Activated CD4-positive, CD25-positive, alpha-beta regulatory T cell treated with anti-CD3 and anti-CD28 coated beads, Interleukin-2, amount 50 U/mL, for 24 hours (primary cell): ENCODE results near the gene UBASH3B.
"Not testable (repeated sequence)": the region's sequence is repeated elsewhere in the genome, so short reads cannot be mapped to it uniquely, and the experiment has no call there.

ENCODE experiments used
- ATAC-seq, 2 donors: fragments of 150-1000 bp; cut with Tn5 transposase; one replicate each; pipeline ENCODE4 v1.10.0; 2021; ENCODE audit warnings: mild to moderate bottlenecking in 1 of 2, moderate library complexity in 1 of 2

Gene UBASH3B, protein sequence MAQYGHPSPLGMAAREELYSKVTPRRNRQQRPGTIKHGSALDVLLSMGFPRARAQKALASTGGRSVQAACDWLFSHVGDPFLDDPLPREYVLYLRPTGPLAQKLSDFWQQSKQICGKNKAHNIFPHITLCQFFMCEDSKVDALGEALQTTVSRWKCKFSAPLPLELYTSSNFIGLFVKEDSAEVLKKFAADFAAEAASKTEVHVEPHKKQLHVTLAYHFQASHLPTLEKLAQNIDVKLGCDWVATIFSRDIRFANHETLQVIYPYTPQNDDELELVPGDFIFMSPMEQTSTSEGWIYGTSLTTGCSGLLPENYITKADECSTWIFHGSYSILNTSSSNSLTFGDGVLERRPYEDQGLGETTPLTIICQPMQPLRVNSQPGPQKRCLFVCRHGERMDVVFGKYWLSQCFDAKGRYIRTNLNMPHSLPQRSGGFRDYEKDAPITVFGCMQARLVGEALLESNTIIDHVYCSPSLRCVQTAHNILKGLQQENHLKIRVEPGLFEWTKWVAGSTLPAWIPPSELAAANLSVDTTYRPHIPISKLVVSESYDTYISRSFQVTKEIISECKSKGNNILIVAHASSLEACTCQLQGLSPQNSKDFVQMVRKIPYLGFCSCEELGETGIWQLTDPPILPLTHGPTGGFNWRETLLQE

DNA sequence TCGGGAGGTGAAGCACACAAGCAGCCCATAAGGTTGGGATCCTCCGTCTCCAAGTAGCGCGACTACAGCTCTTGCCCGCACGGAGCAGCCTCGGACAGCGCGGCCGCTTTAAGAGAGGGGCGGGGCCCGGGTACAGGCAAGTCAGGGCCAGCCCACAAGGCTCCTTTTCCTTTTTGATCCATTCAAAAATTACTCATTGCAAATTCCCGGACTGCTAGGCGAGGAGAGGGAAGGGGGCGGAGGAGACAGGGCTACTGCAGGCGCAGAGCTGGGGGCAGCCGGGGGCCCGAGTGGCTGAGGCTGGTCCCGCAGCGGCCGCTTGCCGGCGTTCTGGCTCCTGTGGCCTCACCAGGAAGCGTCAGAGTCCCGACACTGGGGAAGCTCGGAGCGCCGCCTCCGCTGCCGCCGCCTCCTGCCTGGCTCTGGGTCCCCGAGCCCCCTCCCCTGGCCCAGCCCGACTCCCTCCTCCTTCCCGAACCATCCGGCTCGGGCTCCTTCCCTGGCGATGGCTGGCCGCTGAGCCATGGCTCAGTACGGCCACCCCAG lies at the start of gene UBASH3B:
Gene UBASH3B, plus strand, starts transcription at position 196 of the 546 bp plus-strand sequence. Its CDS starts 328 bp downstream, at position 524.
- peak; percentile 77 to 79 for ATAC-seq

DNA sequence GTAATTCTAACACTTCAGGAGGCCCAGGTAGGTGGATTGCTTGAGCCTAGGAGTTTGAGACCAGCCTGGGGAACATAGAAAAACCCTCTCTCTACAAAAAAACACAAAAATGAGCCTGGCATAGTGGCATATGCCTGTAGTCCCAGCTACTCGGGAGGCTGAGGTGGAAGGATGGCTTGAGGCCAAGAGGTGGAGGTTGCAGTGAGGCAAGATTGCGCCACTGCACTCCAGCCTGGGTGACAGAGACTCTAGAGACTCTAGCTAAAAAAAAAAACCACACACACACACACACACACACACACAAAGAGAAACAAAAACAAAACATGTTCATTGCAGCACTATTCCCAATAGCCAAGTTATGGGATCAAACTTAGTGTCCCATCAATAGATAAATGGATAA lies 48.4 kb upstream of the UBASH3B start:
- not testable (repeated sequence) for ATAC-seq

DNA sequence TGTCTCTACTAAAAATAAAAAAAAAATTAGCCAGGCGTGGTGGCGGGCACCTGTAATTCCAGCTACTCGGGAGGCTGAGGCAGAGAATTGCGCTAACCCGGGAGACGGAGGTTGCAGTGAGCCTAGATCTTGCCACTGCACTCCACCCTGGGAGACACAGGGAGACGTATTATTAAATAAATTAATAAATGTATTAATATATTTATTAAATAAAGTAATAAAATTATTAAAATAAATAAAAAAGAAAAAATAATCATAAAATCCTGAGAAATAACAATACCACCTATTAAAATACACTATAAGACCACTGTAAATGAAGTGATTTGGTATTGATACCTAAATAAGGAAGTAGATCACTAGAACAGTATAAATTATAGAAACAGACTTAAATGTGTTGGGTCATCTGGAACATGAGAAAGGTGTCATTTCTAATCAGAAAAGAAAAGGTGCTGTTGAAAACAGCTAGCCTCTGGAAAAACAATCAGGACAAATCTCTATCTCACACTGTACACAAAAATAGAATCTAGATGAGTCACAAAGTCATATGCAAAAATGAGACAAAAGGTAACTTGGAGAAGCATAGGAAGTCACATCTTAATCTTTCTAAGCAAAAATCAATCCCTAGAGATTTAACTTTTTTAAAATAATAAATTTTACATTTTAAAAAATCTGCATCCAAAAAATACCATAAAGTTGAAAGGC lies 43.2 kb upstream of the UBASH3B start:
- no peak for ATAC-seq

DNA sequence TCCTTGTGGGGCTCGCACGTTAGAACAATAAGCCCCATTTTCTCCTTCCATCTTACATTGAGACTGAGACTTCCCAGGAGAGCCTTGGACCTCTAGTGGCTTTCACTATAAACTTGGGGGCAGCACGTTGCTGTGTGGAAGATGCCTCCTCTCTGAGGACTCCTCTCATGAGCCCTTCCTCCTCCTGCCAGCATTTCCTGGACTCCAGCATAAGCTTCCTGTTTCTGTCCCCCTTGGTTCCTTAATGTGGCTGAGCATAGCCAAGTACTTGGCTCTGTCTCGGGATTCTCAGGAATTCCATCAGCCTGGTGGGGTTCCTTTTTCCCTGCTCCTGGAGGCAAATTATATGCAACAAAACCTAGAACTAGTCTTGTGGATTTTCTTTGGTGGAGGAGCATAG lies 38.8 kb upstream of the UBASH3B start:
- ATAC-seq, result no peak

DNA sequence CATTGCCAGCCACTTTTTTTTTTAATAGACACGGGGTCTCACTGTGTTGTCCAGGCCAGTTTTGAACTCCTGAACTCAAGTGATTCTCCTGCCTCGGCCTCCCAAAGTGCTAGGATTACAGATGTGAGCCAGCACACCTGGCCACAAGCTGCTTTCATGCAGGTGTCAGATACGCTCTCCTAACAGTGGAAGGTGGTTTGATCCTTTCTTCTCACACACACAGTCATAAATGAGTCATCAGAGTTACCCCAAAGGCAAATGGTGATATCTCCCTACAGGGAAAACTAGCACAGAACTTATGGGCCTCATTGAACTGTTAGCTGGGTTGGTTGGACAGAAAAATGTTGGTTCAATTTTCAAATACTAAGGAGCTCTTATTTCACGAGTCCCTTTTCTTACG lies 38.2 kb upstream of the UBASH3B start:
- ATAC-seq, result no peak

DNA sequence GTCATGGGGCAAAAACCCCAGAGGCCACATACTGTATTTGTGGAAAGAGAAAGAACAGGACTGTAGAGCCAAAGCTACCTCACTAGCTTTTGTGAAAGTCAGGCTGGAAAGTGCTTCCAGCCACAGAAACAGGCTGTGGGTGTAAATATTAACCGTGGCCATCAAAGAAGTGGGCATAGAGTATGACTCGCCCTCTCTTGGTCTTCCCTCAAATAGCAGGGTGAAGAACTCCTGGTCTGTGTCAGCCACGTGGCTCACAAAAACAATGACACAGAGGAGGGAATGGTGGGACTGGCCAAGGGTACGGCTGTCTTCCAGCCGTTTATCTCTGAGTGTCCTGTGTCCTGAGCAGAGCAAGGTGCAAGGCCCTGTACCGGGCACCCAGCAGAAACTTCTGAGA lies 37.6 kb upstream of the UBASH3B start:
- ATAC-seq, result no peak

DNA sequence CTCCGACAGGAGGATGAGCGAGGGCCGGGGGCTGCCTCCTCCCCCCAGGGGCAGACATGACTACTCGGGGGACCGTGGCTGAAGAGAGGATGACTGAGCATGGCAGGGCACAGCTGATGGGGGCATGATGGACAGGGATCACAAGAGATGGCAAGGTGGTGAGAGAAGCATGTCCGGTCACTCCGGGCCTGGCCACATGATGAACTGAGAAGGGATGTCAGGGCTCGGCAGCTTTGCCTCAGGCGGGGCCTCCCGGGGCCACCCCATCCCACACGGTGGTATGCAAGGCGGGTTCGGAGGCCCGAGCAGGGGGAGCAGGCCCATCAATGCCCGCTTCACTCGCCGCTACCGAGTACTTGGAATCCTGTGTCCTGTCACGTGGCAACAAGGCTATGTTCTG lies 36.6 kb upstream of the UBASH3B start:
- ATAC-seq, result no peak

DNA sequence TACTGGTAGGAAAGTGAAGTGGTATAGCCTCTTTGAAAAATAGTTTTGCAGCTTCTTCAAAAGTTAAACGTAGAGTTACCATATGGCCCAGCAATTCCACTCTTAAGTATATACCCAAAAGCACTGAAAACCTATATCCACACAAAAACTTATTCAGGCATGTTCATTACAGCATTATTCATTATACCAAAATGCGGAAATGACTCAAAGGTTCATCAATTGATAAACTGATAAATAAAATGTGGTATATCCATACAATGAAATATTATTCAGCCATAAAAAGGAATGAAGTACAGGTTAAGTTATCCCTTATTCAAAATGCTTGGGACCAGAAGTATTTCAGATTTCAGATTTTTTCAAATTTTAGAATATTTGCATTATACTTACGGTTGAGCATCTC lies 35.8 kb upstream of the UBASH3B start:
- no peak for ATAC-seq

DNA sequence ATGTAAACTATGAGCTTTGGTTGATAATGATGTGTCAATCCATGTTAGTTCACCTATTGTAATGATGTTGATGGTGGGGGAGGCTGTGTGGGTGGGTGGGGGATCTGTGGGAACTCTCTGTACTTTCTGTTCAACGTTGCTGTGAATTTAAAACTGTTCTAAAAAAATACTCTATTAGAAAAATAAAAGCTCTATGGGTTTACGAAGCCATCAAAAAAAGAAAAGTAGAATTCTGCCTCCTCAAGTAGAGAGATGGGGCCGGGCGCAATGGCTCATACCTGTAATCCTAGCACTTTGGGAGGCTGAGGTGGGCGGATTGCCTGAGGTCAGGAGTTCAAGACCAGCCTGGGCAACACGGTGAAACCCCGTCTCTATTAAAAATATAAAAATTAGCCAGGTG lies 30.0 kb upstream of the UBASH3B start:
- ATAC-seq, result not testable (repeated sequence)

DNA sequence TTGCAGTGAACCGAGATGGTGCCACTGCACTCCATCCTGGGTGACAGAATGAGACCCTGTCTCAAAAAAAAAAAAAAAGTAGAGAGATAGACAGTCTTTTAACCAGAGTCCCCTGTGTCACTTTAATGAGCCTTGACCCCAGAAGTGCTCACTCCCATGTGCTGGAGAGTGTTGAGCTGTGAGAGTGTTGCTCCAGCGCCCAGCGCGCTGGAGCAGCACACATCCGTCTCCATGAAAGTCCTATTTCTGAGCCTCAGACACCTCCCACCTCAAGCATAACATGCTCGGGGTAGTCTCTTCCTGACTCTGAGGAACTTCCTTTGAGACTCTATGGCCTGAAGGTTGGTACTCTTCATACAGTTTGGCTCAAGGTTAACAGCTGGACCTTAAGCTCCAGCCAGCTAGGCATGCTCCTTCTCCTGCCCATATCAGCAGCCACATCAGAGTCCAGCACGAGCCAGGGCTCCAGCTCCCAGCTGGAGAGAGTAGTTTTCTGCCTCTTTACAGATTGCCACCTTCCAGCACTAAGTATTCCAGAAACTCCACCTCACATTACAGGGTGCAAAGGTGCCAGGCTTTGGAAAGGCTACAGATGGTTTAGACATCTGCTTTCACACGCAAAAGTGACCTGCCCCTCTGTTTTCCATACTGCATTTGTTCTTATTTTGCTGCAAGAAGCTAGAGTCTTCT lies 29.4 kb upstream of the UBASH3B start:
- ATAC-seq, result no peak

DNA sequence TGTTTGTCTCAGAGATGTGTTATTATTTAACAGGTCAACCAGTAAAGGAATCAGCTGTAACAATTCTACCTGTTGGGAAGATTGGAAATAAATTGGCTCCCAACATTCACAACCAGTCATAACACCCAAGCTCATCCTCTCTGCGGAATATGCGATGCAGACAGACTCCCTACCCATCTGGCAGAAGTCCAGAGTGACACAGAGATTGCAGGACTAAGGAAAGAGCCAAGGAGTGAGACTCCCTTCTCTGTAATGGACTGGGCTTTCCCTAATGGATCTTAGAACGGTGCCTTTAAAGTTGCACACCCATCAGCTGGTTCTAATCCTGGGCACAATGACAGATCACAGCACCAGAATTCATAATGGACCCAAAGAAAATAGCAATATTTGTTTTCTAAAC lies 27.8 kb upstream of the UBASH3B start:
- ATAC-seq, result no peak

DNA sequence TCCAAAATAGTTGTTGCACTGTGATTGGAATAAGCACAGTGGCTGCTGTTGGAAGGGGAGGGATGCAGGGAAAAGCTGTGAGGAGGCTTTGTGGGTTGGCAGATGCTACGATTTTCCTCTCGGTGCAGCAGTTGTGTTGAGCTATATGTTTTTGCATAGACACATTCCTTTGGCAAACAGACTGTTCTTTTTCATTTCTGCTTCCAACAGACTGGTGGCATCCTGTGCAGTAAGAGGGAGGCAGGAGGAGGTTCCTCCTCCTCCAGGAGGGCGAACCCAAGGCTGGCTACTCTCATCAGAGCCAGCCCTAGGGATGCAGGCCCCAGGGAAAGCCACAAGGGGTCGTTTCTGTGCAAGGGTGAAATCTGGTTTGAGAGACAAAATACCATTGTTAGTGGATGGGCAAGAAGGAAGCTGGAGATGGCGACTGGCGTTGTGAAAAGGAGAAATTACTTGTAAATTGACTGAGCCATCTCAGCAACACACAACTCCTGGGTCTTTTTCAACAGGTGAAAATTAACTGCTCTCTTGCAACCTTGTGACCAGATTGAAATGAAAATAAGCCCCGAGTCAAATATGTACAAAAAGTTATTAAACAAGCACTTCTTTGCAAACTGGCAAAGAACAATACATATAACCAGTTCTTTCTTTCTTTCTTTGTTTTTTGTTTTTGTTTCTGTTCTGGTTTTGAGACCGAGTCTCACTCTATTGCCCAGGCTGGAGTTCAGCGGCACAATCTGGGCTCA lies 26.5 kb upstream of the UBASH3B start:
- ATAC-seq, result peak; percentile 73 to 83

DNA sequence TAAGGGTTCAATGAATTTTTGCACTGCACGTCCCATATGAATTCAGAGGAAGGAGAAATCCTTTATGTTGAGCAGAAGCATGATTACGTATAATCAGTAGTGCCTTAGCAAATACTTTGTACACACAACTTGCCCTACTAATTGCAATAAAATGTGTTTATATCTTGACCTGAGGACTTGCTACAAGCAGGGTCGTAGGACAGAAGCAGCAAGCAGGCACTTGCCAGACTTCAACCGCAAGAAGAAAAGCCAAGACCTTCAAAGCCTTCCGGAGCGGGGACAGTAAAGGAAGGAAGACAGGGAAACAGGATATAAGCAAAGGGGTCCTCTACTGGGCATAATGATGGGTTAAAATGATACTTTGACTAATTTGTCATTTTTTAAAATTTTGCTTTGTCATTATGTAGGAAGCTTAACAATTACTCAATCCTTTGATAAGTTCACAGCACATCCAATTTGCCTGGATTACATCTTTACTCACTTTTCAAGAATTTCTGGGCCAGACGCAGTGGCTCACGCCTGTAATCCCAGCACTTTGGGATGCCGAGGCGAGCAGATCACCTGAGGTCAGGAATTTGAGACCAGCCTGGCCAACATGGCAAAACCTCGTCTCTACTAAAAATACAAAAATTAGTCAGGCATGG lies 23.2 kb upstream of the UBASH3B start:
- no peak for ATAC-seq

DNA sequence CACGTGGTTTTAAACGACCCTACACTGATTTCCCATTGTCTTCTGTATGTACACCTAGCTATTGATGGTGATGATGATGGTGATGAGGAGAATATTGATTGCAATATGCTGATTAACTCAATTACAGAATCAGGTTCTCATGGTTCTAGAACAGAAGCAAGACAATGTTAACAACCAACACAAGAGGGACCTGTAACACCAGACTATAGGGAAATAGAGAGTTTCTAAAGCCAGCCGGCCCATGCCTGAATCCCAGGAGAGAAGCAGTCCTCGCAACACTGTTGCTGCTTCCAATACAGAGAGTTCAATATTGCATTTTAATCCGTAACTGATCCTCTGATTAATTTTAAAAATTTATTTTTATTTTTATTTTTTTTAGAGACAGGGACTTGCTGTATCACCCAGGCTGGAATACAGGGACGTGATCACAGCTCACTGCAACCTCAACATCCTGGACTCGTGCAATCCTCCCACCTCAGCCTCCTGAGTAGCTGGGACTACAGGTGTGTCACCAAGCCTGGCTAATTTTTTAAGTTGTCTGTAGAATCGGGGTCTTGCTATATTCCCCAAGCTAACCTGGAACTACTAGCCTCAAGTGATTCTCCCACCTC lies 22.2 kb upstream of the UBASH3B start:
- ATAC-seq, result peak in 1 of 2 donors; percentile 59

DNA sequence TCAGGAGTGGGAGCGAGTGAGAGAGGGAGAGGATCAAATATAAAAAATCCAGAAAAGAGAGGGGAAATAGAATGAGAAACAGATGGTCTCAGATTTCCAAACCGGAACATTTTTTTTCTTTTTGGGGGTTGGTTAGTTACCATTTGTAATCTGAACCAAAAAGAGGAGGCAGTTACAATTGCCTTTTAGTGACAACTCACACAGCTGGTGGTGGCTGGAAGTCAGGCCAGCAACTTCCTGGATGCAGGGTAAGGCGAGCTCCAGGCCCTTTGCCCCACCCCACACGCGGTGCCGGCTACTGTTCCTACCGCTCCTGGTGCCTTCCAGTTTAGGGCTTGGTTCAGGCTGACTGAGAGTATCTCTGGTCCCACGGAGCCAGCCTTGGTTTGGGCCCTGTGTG lies 21.0 kb upstream of the UBASH3B start:
- no peak for ATAC-seq

DNA sequence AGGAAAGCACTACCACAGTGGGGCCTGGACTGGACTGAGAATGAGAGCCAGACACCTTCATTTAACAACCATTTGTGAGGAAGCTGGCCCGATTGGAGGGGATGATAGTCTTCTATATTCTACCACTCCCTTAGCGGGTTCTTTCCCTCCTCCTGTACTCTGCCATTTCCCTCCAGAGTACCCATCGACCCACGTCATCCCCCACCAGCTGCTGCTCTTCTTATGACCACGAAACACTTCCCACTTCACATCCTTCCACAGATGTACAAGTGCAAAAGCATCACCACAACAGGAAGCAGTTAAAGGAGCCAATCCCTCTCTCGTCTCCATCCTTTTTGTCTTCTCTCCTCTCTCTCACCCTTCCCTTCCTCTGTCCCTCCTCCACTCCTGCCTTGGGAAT lies 18.0 kb upstream of the UBASH3B start:
- no peak for ATAC-seq

DNA sequence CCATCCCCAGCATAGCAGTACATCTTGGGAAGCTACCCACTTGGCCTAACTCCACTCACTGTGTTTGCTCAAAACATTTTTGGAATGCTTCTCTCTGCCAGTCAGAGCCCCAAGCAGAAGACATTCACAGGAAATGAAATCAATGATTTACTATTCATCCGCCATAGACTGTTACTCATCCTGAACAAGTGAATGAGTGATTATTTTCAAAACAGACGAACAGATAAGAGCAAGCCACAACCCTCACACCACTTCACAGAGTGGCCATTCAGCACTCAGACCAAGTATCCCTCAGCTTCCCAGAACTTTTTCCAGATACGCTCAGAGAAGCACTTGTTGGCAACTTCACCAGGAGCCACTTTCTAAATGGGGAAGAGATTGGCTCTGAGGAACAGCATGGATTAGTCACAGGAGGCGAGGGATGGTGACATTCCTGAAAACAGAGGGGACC lies 13.0 kb upstream of the UBASH3B start:
- no peak for ATAC-seq

DNA sequence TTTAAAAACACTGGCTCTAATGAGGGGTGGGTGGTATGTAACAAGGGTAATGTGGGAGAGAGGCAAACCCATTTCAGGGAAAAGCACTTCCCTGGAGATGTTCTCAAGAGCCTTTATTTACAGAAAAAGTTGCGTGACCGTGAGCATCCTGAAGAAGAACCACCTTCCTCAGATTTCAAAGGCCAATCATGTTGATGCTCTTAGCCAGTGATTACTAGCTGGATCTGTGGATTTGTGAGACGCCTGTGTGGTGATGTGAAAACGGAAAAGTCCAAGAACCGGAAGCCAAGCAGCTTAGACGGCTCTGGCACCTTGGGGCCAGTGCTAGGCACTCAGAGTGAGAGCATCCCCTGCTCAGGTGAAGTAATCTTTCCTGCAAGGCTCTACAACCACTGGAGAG lies 12.6 kb upstream of the UBASH3B start:
- no peak for ATAC-seq

DNA sequence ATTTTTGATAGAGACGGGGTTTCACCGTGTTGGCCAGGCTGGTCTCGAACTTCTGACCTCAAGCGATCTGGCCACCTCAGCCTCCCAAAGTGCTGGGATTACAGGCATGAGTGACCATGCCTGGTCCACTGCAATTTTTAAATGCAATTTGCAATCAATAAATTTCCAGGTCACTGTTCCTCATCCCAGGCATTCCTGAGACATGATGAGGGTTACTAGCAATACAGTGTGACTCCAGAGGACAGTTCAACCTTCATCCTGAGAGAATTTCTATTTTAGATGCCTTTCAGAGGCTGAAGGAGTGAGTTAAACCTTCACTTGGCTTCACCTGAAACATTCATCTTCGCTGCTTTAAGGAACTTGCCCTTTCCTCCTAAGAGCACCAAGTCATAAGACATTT lies 9.7 kb upstream of the UBASH3B start:
- no peak for ATAC-seq

DNA sequence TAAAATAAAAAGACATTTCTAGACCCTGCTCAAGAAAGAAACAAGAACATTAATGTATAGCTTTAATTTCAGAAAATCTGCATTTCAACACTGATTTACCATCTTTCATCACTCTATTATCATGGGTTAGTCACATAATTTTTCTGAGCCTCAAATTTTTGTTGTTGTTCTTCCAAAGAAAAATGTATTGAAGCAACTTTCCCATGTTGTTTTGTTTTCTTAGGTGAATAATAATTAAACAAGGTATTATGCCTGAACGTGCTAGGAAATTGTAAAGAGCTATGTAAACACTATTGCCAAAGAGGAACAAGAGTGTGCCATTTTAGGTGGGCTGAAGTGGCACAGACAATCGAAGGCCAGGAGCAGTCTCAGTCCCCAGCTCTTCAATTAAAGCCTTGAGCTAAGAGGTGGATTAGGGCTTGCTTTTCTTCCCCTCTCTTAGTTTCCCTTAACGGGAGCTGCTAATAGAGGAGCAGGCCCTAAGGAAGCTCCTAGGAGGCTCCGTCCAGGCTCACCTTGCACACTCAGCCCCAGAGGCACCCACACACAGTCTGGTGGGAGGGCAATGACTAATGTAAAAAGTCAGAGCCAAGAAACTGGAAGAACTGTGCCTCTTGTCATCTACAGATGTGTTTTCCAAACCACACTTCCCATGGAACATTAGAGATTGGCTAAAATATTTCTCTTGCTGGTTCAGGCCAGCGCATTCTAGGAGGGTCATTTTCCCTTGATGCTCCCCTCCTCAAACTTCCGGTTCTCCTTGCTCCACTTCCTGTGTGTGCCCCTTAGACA lies 8.8 kb upstream of the UBASH3B start:
- ATAC-seq, result no peak
